GM18499 (cell line): ENCODE data around the gene OR52N4.
"Not testable (repeated sequence)": the region's sequence is repeated elsewhere in the genome, so short reads cannot be mapped to it uniquely, and the experiment has no call there.

Experiments
- ATAC-seq: cut with Tn5 transposase; IDR thresholded peaks from one replicate; pipeline ENCODE4 v1.9.1; 2021; ENCODE audit warnings: moderate number of reproducible peaks; ENCODE audit not compliant: insufficient read depth, unreplicated experiment

Gene OR52N4

GRCh38 chr11:5753943-5754342 lies at the start of gene OR52N4:
Gene OR52N4, plus strand, starts transcription at chr11:5754243. Its CDS starts 498 bp downstream, at chr11:5754741.
- ATAC-seq, result no peak

- no peak for ATAC-seq
These were observed 48.4 kb upstream of the OR52N4 start for GRCh38 chr11:5705688-5706087.

- ATAC-seq, result no peak
These were observed 41.5 kb upstream of the OR52N4 start for GRCh38 chr11:5712507-5712906.

- ATAC-seq, result no peak
These were observed 40.3 kb upstream of the OR52N4 start for GRCh38 chr11:5713695-5714094.

- not testable (repeated sequence) for ATAC-seq
These were observed 37.5 kb upstream of the OR52N4 start for GRCh38 chr11:5716518-5716917.

GRCh38 chr11:5719703-5720495 lies 34.1 kb upstream of the OR52N4 start:
- ATAC-seq, result no peak

- no peak for ATAC-seq
These were observed 31.4 kb upstream of the OR52N4 start for GRCh38 chr11:5722622-5723021.

GRCh38 chr11:5726351-5726750 lies 27.7 kb upstream of the OR52N4 start:
- ATAC-seq, result no peak

- no peak for ATAC-seq
These were observed 26.4 kb upstream of the OR52N4 start for GRCh38 chr11:5727691-5728090.

- no peak for ATAC-seq
These were observed 17.6 kb upstream of the OR52N4 start, which contains the start of gene OR56B1 for GRCh38 chr11:5736396-5736795. Gene OR56B1, plus strand, starts transcription at chr11:5736448. Its CDS starts 69 bp downstream, at chr11:5736517.

- ATAC-seq, result no peak
These were observed 17.0 kb upstream of the OR52N4 start for GRCh38 chr11:5737091-5737490.

GRCh38 chr11:5737670-5738392 lies 16.2 kb upstream of the OR52N4 start:
- ATAC-seq, result no peak

- ATAC-seq, result no peak
These were observed 15.6 kb upstream of the OR52N4 start for GRCh38 chr11:5738431-5738830.

GRCh38 chr11:5746614-5747013 lies 7.4 kb upstream of the OR52N4 start:
- ATAC-seq, result no peak

GRCh38 chr11:5749836-5750235 lies 4.2 kb upstream of the OR52N4 start:
- ATAC-seq, result no peak

- no peak for ATAC-seq
These were observed 13.0 kb downstream of the OR52N4 start for GRCh38 chr11:5767056-5767455.

GRCh38 chr11:5783255-5783654 lies 29.2 kb downstream of the OR52N4 start, which contains the start of gene OR52N5:
Gene OR52N5, minus strand, starts transcription at chr11:5783355. Its CDS starts 4,721 bp downstream, at chr11:5778634.
- no peak for ATAC-seq

- ATAC-seq, result no peak
These were observed 37.1 kb downstream of the OR52N4 start, which contains the start of gene OR52N1 for GRCh38 chr11:5791165-5791564. Gene OR52N1, minus strand, starts transcription at chr11:5791265. Its CDS starts 2,449 bp downstream, at chr11:5788816.

GRCh38 chr11:5796541-5796940 lies 42.5 kb downstream of the OR52N4 start:
- ATAC-seq, result no peak

- no peak for ATAC-seq
These were observed 49.9 kb downstream of the OR52N4 start for GRCh38 chr11:5803982-5804381.
